Cardiac fibroblast (primary cell): ENCODE data around the gene RAB31.
A peak's percentile ranks its signal among the peaks of the same experiment; 100 is the strongest.

Experiments used
- DNase-seq, 2 donors: peaks; one replicate each; pipeline versions ENCODE4 v3.0.0 to v3.0.0-alpha.2; 2010; ENCODE audit warnings: low read depth in 2 of 2
- H3K4me3 ChIP-seq, 2 donors: replicated peaks in 1 of 2; 1 replicate in 1 of 2; 2 replicates in 1 of 2; pipeline ENCODE4 v1.5.1; 2011; ENCODE audit warnings: low read depth in 2 of 2, low read length in 2 of 2, mild to moderate bottlenecking in 2 of 2, moderate library complexity in 1 of 2
- TF ChIP-seq, protein P1 (sequence below): IDR thresholded peaks from one replicate; pipeline ENCODE4 v1.5.1; 2011; ENCODE audit warnings: low read depth, mild to moderate bottlenecking, low read length, inconsistent platforms

RAB31 gene

DNA sequence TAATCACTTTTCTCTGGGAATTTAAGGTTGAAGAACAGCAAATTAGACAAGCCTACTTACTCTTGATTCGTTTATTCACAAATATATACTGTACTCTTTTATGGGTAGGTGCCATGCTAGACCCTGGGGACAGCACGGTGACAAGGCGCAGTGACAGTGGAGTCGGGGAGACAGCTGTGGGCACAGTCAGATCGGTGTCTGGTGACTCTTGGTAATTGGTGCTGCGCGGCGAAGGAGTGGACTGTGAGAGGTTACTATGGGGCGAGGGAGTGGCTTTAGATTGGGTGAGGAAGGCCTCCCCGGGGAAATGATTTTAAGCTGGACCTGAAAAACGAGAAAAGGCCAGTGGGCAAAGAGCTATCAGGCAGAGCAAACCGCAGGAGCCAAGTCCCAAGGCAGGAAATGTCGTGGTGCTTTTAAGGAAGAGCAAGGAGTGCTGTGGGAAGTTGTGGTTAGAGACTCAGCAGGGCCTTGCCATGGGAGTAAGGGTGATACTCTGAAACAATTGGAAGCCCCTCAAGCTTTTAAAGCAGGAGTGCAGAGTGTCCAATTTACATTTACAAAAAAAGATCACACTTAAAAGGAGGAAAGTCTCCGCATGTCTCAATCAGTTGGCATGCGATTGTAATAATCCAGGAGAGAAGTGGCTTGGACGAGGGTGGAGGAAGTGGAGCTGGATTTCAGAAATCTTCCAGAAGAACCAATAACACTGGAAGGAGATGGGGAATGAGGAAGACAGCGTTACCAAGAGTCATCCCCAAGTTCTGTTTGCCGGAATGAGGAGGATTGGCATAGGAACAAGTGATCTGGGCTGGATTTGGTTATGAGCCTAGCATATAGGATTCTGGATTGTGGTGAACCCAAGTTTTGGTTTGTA is 141.5 kb downstream of the RAB31 start:
- TF ChIP-seq, protein P1, sequence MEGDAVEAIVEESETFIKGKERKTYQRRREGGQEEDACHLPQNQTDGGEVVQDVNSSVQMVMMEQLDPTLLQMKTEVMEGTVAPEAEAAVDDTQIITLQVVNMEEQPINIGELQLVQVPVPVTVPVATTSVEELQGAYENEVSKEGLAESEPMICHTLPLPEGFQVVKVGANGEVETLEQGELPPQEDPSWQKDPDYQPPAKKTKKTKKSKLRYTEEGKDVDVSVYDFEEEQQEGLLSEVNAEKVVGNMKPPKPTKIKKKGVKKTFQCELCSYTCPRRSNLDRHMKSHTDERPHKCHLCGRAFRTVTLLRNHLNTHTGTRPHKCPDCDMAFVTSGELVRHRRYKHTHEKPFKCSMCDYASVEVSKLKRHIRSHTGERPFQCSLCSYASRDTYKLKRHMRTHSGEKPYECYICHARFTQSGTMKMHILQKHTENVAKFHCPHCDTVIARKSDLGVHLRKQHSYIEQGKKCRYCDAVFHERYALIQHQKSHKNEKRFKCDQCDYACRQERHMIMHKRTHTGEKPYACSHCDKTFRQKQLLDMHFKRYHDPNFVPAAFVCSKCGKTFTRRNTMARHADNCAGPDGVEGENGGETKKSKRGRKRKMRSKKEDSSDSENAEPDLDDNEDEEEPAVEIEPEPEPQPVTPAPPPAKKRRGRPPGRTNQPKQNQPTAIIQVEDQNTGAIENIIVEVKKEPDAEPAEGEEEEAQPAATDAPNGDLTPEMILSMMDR = no peak
- peak in 1 of 2 donors; percentile 35 for DNase-seq
- H3K4me3 ChIP-seq = no peak overlapping the region

DNA sequence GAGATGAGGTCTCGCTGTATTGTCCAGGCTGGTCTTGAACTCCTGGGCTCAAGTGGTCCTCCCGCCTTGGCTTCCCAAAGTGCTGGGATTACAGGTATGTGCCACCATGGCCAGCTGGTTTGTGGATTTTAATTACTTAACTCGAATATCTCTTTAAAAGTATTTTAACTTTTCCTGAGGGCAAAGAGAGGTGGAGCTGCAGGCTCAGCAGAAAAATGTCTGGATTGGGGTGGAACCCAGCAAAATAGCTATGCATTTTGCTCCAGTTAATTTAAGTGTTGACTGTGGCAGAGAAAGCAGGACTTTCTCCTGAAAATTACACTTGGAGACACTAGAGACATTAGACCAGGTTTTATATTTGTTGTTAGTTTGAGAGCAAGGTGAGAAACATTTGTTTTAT is 142.2 kb downstream of the RAB31 start:
- no peak for DNase-seq
- no peak overlapping the region for H3K4me3 ChIP-seq
- TF ChIP-seq, protein P1 = no peak

DNA sequence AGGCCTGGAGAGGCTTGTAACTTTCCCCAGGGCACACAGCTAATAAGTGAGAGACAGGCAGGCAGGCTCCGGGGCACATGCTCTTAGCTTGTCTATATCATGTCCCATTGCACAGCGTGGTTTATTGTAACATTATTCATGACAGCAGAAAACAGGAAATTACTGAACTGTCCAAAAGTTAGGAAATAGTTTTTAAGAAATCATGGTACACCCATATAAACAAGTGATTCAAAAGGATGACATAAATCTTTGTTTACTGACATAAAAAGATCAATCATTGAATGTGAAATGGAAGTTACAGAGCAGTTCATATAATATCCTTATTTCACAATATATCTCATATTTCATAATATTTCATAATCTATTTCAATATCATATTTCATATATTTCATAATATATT is 143.4 kb downstream of the RAB31 start:
- no peak overlapping the region for H3K4me3 ChIP-seq
- peak; percentile 48 to 54 for DNase-seq
- TF ChIP-seq, protein P1 = no peak

DNA sequence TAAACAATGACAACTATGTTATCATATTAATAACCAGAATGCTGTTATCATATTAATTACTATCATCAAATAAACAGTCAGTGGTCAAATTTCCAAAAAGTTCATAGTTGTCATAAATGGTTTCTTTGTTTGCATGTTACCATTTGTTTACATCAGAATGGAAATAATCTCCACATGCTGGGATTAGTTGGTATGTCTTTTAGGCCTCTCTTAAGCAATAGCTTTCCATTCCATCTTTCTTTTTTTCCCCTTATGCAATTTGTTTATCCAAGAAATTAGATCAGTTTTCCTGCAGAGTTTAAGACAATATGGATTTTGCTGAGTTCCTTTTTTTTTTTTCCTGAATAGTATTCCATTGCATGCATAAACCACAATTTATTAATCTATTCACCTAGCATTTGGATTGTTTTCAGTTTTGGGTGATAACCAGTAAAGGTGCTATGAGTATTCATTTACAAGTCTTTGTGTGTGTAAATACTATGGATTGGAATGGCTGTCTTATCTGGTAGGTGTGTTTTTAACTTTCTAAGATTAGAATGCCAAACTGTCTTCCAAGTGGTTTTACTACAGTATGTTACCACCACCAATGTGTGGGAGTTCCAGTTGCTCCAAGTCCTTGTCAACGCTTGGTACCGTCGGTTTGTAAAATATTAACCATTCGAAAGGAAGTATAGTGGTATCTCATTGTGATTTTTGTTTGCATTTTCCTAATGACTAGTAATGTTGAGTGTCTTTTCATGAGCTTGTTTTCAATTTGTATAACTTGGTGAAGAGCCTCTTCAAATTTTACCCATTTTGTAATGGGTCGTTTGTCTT is 144.4 kb downstream of the RAB31 start:
- peak in 1 of 2 donors; percentile 24 for DNase-seq
- TF ChIP-seq, protein P1 = no peak
- H3K4me3 ChIP-seq = no peak overlapping the region

DNA sequence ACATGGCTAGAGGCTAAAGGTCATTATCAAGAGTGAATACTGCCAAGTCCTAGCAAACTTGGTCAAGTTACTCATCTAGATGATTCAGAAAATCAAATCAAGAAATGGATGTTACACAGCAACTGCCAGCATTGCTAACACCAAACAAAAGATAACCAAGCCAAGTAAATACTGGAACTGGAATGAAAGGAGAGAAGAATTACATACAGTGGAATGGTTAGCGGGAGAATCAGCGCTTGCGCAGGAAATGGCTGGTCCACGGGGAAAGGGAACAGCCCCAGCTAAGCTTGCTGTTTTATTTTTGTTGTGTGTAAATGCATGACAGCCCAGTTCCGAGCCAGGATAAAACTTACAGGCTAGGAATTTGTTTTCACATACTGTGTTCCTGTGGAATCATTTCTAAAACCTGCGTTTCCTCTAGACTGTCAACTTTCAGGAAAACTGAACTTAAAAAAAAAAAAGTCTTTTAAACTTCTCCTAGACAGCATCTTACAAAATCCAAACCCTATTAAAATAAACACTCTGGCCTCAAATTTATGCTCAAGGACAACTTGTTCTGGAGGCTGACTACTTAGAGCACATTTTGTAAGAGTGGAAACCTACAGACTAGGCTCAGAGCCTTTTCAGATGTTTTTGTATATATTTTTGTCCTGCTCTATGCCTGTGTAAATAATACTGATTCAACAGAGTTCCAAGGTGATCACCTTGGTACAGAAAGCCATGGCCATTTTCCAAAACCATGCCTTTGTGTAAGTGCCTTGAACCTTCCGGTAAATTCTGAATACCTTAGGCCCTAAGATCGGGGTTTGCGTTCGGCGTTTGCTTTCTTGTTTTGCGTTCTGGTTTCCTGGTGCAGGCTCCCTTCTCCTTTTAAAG is 146.9 kb downstream of the RAB31 start:
- H3K4me3 ChIP-seq = no peak overlapping the region
- TF ChIP-seq, protein P1 = no peak
- DNase-seq = peak; percentile 42 to 51

DNA sequence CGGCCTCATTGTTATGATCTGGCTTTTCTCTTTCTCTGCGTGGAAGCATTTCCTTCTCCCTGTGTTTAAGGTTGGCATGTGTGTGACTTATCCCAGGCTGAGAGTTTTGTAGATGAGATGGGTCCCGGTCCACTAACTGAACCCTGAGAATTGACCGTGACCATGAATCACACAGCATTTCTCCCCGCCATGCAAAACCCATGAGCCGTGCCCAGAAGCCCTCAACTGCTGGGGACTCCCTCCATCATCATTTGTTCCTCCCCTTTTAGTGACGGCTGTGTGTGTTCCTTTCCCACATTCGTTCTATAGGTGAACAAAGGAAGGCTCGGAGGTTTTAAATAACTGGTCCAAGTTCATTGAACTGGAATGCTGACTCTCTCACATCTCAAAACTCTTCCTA is 147.6 kb downstream of the RAB31 start:
- no peak overlapping the region for H3K4me3 ChIP-seq
- TF ChIP-seq, protein P1 = no peak
- no peak for DNase-seq
